ENCODE results near the gene SYT5. TPM values are rescaled to one million over a fixed set of nuclear protein-coding genes. Genes with fewer than 3 reads are reported as not detected.

Gene SYT5
- total RNA-seq, 1 experiment from 2014 or later = 2.3 TPM

GRCh38 chr19:55158423-55158822 lies 21.7 kb downstream of the SYT5 start (continued):
- TF ChIP-seq REST (IDR thresholded peaks at IDR 0.05; ENCODE audit: low read depth) (no peak), ZFX (IDR thresholded peaks at IDR 0.05) (no peak), ELF1 (IDR thresholded peaks at IDR 0.05; ENCODE audit: borderline replicate concordance, low read depth) (no peak)

- Histone ChIP-seq H4K20me1 (ENCODE audit: insufficient read depth) (no peaks in the 10 kb centered on the region), H3K4me1 (ENCODE audit: control insufficient read depth in 1 of 2, insufficient read depth in 2 of 2, low read length in 2 of 2) (peaks cover 15 to 52% of the 10 kb centered on the region in 2 experiments), H3K9ac (ENCODE audit: low read length) (peak within 1 kb of the TSS; percentile 81), H3K9me3 (ENCODE audit: control insufficient read depth in 1 of 2, insufficient read depth in 1 of 2, low read depth in 1 of 2, low read length in 2 of 2) (no peaks in the 10 kb centered on the region), H2AFZ (ENCODE audit: low read depth, low read length, poor library complexity, severe bottlenecking) (no peak within 1 kb of the TSS), H3K79me2 (ENCODE audit: insufficient read depth, low read length) (peaks cover 12% of the 10 kb centered on the region), H3K9me2 (ENCODE audit: insufficient read depth) (no peaks in the 10 kb centered on the region), H3K27me3 (ENCODE audit: insufficient read depth, low read length) (no peaks in the 10 kb centered on the region), H3K4me3 (replicated peaks in 1 of 2; ENCODE audit: low read depth in 1 of 2, low read length in 2 of 2) (peak within 1 kb of the TSS; percentile 61 to 74), H3K27ac (ENCODE audit: low read depth, low read length) (peak within 1 kb of the TSS; percentile 78), H3K36me3 (ENCODE audit: control insufficient read depth in 1 of 2, insufficient read depth in 2 of 2, low read length in 2 of 2) (no peaks in the 10 kb centered on the region; a peak in 1 of 4 replicates), H3K4me2 (ENCODE audit: low read length) (peak within 1 kb of the TSS; percentile 96)
- ChIA-PET POLR2A (interaction anchor here (1.1 to 1.3 kb wide), 2 partner anchors 10 to 11 kb away, joined by 3 to 13 read pairs; no protein-coding TSS in a partner anchor), CTCF (interaction anchor here (1.0 to 2.6 kb wide), 3 partner anchors 11 to 16 kb away, joined by 3 to 10 read pairs (median 9); no protein-coding TSS in a partner anchor), RAD21 (ENCODE audit: low non-redundant PET in 1 of 2, low total read pairs in 2 of 2, uncharacterized antibody in 2 of 2, unreplicated experiment in 2 of 2) (interaction anchor here in 1 of 2 experiments (0.7 kb wide), 1 partner anchor 298 kb away, joined by 3 read pairs; no protein-coding TSS in a partner anchor)
- TF ChIP-seq FOSL1 (IDR thresholded peaks at IDR 0.05; ENCODE audit: low read depth) (no peak), EZH2 (IDR thresholded peaks at IDR 0.05) (no peak), JUND (IDR thresholded peaks at IDR 0.05) (no peak)
- ATAC-seq = no peak
- no peak for DNase-seq (ENCODE audit: low read depth, low spot score)
- no TSS peak for BruUV-seq (replicated peaks)
- intact Hi-C loops (cut with micrococcal nuclease) = loop anchor here (5.0 kb wide), 1 partner anchor 75 kb away; no protein-coding TSS in a partner anchor
These were observed 22.8 kb downstream of the SYT5 start, which contains the start of gene TNNI3 for GRCh38 chr19:55157064-55157908. TSS of gene TNNI3 (minus strand) at chr19:55157732. CDS start at chr19:55157589, 143 bp downstream.
